Measurements from ENCODE around the gene PRR14. TPM values are rescaled to one million over a fixed set of nuclear protein-coding genes. Genes with fewer than 3 reads are reported as not detected.

The PRR14 gene
- total RNA-seq, 1 experiment from 2014 or later, result 77.6 TPM

DNA sequence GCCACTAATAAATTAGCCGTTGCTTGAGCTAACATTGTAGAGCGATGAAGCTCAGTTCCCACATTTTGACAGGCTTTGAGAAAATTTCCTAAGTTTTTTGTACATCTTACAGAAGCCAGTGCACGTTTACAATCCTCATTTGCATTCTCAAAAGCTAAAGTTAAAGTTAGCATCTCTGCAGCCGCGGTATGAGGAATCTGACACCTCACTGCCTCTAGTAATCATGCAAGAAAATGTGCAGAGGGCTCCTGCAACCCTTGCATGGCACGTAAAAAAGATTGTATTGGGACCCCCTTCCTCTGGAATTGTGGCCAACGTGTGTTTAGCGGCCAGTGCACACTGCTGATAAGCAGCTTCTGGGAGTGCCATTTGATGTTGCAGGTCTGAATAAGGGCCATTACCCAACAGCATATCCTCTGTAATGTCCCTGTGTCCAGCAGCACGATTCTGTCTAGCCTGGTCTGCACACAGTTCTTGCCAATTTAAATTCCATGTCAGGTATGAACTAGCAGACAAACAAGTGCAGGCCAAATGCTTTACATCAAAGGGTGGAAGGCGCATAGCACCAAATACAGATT, 28.2 kb upstream of the PRR14 start:
- DNase-seq (ENCODE audit: low read depth, low spot score), result no peak
- ATAC-seq, result no peak
- H3K4me3 ChIP-seq (ENCODE audit: low read depth in 2 of 2, low read length in 2 of 2), result no peak overlapping the region
- H3K9me3 ChIP-seq (ENCODE audit: control insufficient read depth, insufficient read depth, low read depth, low read length), result no peaks in the 10 kb centered on the region
- no peaks in the 10 kb centered on the region for H3K36me3 ChIP-seq (ENCODE audit: control insufficient read depth, insufficient read depth, low read length)
- in situ Hi-C loops (cut with HindIII; ENCODE audit: low pct_unique_long_range_greater_than_20kb, low sequenced_read_pairs) (no loop called here), intact Hi-C loops (cut with micrococcal nuclease; ENCODE audit: unreplicated experiment) (no loop called here)
- H3K27me3 ChIP-seq (ENCODE audit: control insufficient read depth, insufficient read depth, low read length), result no peaks in the 10 kb centered on the region
- CTCF ChIA-PET, result no interaction called here
- H3K27ac ChIP-seq (ENCODE audit: low read length), result no peak overlapping the region
- POLR2A ChIA-PET, result interaction anchor here (0.7 kb wide), 1 partner anchor 141 kb away, joined by 3 read pairs; no protein-coding TSS in a partner anchor
- no peaks in the 10 kb centered on the region for H3K4me1 ChIP-seq (ENCODE audit: control insufficient read depth, insufficient read depth, low read length)
- TF ChIP-seq REST (IDR thresholded peaks at IDR 0.05; ENCODE audit: insufficient read depth in 1 of 2, low read depth in 2 of 2, low read length in 1 of 2), result no peak
- no peak for TF ChIP-seq SIN3A (IDR thresholded peaks at IDR 0.05; ENCODE audit: borderline replicate concordance, insufficient read depth, low read depth, low read length)
- TF ChIP-seq POLR2AphosphoS5 (IDR thresholded peaks at IDR 0.05; ENCODE audit: low read depth, low read length), result no peak
- BruUV-seq (replicated peaks), result no TSS peak

DNA sequence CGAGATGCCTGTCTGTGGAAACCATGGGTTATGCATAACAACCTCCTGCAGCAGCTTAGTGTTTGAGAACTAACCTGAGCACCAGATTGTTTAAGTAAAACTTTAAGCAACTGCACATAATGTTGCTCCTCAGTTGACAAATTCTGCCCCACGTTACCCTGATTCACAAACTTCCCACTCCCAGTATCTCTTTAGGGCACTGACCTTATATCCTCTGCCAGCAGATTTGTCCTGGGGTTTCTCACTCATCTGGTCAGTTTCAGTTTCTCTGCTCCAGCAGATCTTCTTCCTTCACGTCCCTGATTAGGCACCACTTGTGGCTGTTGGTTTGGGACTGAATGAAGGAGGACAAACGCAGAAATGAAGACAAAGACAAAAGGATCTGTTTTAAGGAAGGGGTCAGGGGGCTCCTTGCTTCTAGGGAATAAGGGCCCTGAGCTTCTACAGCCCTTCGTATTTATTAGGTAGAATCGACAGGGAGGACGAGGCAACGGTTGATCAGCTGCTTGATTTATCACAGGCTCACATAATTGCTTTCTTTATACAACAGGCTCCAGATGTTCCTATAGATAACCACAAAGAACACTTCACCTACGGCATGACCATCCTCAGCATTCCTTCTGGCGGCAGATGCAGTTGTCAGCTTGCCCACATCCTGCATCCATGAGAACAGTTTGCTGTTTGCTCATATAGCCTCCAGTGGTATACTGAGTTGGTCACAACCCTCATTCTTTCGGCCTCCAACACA, 27.1 kb upstream of the PRR14 start:
- Histone ChIP-seq H3K4me3 (ENCODE audit: low read depth in 2 of 2, low read length in 2 of 2) (no peak overlapping the region), H3K9me3 (ENCODE audit: control insufficient read depth, insufficient read depth, low read depth, low read length) (no peaks in the 10 kb centered on the region), H3K4me1 (ENCODE audit: control insufficient read depth, insufficient read depth, low read length) (peaks cover 2% of the 10 kb centered on the region; the same call in 1 of the 2 replicates), H3K36me3 (ENCODE audit: control insufficient read depth, insufficient read depth, low read length) (no peaks in the 10 kb centered on the region), H3K27me3 (ENCODE audit: control insufficient read depth, insufficient read depth, low read length) (no peaks in the 10 kb centered on the region), H3K27ac (ENCODE audit: low read length) (no peak overlapping the region)
- ChIA-PET POLR2A (no interaction called here), CTCF (no interaction called here)
- DNase-seq (ENCODE audit: low read depth, low spot score) (no peak), ATAC-seq (no peak)
- no peak for TF ChIP-seq TCF7L2 (IDR thresholded peaks at IDR 0.05; ENCODE audit: low read depth, low read length)
- TF ChIP-seq SIN3A (IDR thresholded peaks at IDR 0.05; ENCODE audit: borderline replicate concordance, insufficient read depth, low read depth, low read length), result no peak
- TF ChIP-seq REST (IDR thresholded peaks at IDR 0.05; ENCODE audit: insufficient read depth in 1 of 2, low read depth in 2 of 2, low read length in 1 of 2), result no peak
- TF ChIP-seq CTCF (IDR thresholded peaks at IDR 0.05), result no peak
- TF ChIP-seq POLR2AphosphoS5 (IDR thresholded peaks at IDR 0.05; ENCODE audit: low read depth, low read length), result no peak
- BruUV-seq (replicated peaks), result no TSS peak
- in situ Hi-C loops (cut with HindIII; ENCODE audit: low pct_unique_long_range_greater_than_20kb, low sequenced_read_pairs), result no loop called here
- intact Hi-C loops (cut with micrococcal nuclease; ENCODE audit: unreplicated experiment), result no loop called here

All from Panc1 (cell line).